IMR-90 (cell line): ENCODE data around the gene HNRNPM. TPM values are rescaled to one million over a fixed set of nuclear protein-coding genes. Genes with fewer than 3 reads are reported as not detected.

Source experiments
- ATAC-seq: fragments of 200-7000 bp; cut with Tn5 transposase; 2 replicates; pipeline ENCODE4 v1.9.1; 2020; ENCODE audit warnings: low read depth, mild to moderate bottlenecking, moderate library complexity
- BruUV-seq: library from RNA; stranded (reverse); fragments of 400-500 nt; replicated peaks from 2 replicates; lab custom pipeline; 2021; lab: Mats Ljungman, UMichigan
- CTCF ChIA-PET: fragments of 300-600 bp; formaldehyde crosslinking; extraction: SDS; loops from one replicate; lab custom pipeline; 2021; ENCODE audit warnings: antibody characterized with exemption; lab: Yijun Ruan, JAX
- POLR2A ChIA-PET: fragments of 300-600 bp; sonication (Branson Sonifier 250); formaldehyde crosslinking; loops from one replicate; lab custom pipeline; 2022; ENCODE audit warnings: antibody characterized with exemption; ENCODE audit not compliant: unreplicated experiment; lab: Charles Lee
- DNase-seq: peaks from one replicate; pipeline ENCODE4 v3.0.0; 2013
- H2AFZ ChIP-seq: replicated peaks from 2 replicates; pipeline ENCODE3; 2013; ENCODE audit warnings: low read length, mild to moderate bottlenecking; ENCODE audit not compliant: poor library complexity
- H2AK5ac ChIP-seq: 2 replicates; pipeline ENCODE4 v1.6.1; 2013; ENCODE audit warnings: low read depth, low read length, inconsistent platforms
- H2AK9ac ChIP-seq: replicated peaks from 2 replicates; pipeline ENCODE3; 2013; ENCODE audit warnings: mild to moderate bottlenecking, low read depth, low read length, moderate library complexity; ENCODE audit not compliant: poor library complexity
- H2BK120ac ChIP-seq: 2 replicates; pipeline ENCODE4 v1.6.1; 2013; ENCODE audit warnings: low read depth, low read length, inconsistent platforms
- H2BK15ac ChIP-seq: 3 replicates; pipeline ENCODE4 v1.6.1; 2013; ENCODE audit warnings: low read depth, low read length, inconsistent platforms
- H2BK20ac ChIP-seq: 2 replicates; pipeline ENCODE4 v1.6.1; 2013; ENCODE audit warnings: low read depth, mild to moderate bottlenecking, inconsistent platforms, low read length, moderate library complexity
- H2BK5ac ChIP-seq: 2 replicates; pipeline ENCODE4 v1.6.1; 2013; ENCODE audit warnings: mild to moderate bottlenecking, low read depth, low read length, inconsistent platforms; ENCODE audit not compliant: poor library complexity, severe bottlenecking
- H3K14ac ChIP-seq: replicated peaks from 2 replicates; pipeline ENCODE4 v1.6.1; 2013; ENCODE audit warnings: low read depth, low read length, inconsistent platforms
- H3K18ac ChIP-seq: 2 replicates; pipeline ENCODE4 v1.6.1; 2013; ENCODE audit warnings: low read depth, low read length, control low read depth
- H3K23ac ChIP-seq: 2 replicates; pipeline ENCODE4 v1.6.1; 2013; ENCODE audit warnings: low read depth, low read length, inconsistent platforms
- H3K27ac ChIP-seq: 2 replicates; pipeline ENCODE4 v1.5.1; 2013; ENCODE audit warnings: mild to moderate bottlenecking, control low read depth, low read length; ENCODE audit not compliant: insufficient read depth
- H3K27me3 ChIP-seq: 2 replicates; pipeline ENCODE4 v1.6.1; 2013; ENCODE audit warnings: low read length; ENCODE audit not compliant: control insufficient read depth, insufficient read depth
- H3K36me3 ChIP-seq: 2 replicates; pipeline ENCODE4 v1.6.1; 2013; ENCODE audit warnings: low read length, mixed read lengths; ENCODE audit not compliant: control insufficient read depth, insufficient read depth
- H3K4ac ChIP-seq: 2 replicates; pipeline ENCODE4 v1.6.1; 2013; ENCODE audit warnings: low read depth, low read length, inconsistent platforms
- H3K4me1 ChIP-seq: 2 replicates; pipeline ENCODE4 v1.6.1; 2013; ENCODE audit warnings: low read length, mixed read lengths; ENCODE audit not compliant: control insufficient read depth, insufficient read depth
- H3K4me2 ChIP-seq: 2 replicates; pipeline ENCODE4 v1.6.1; 2013; ENCODE audit warnings: low read depth, mild to moderate bottlenecking, control low read depth, low read length, moderate library complexity
- H3K4me3 ChIP-seq: 2 replicates; pipeline ENCODE4 v1.5.1; 2013; ENCODE audit warnings: low read depth, mild to moderate bottlenecking, control low read depth, low read length, moderate library complexity; ENCODE audit not compliant: insufficient read depth
- H3K56ac ChIP-seq: 2 replicates; pipeline ENCODE4 v1.6.1; 2013; ENCODE audit warnings: low read length, inconsistent platforms; ENCODE audit not compliant: insufficient read depth; ENCODE audit errors: extremely low read depth
- H3K79me1 ChIP-seq, 2 experiments: 2 replicates each; pipeline ENCODE4 v1.6.1; 2013; ENCODE audit warnings: low read length in 2 of 2, inconsistent platforms in 1 of 2, low read depth in 1 of 2
- H3K9ac ChIP-seq: 2 replicates; pipeline ENCODE4 v1.6.1; 2013; ENCODE audit warnings: low read depth, low read length, control low read depth
- H3K9me1 ChIP-seq: 2 replicates; pipeline ENCODE4 v1.6.1; 2013; ENCODE audit warnings: low read length, inconsistent platforms; ENCODE audit not compliant: insufficient read depth
- H3K9me3 ChIP-seq: 2 replicates; pipeline ENCODE4 v1.6.1; 2013; ENCODE audit warnings: low read length; ENCODE audit not compliant: control insufficient read depth, insufficient read depth
- H4K20me1 ChIP-seq: 2 replicates; pipeline ENCODE4 v1.6.1; 2013; ENCODE audit warnings: low read length, inconsistent platforms; ENCODE audit not compliant: insufficient read depth
- H4K5ac ChIP-seq: 2 replicates; pipeline ENCODE4 v1.6.1; 2013; ENCODE audit warnings: mild to moderate bottlenecking, low read depth, low read length, control low read depth
- H4K8ac ChIP-seq, 2 experiments: 2 replicates each; pipeline ENCODE4 v1.6.1; 2013; ENCODE audit warnings: low read depth in 2 of 2, low read length in 2 of 2, control low read depth in 1 of 2, inconsistent platforms in 1 of 2
- H4K91ac ChIP-seq: 2 replicates; pipeline ENCODE4 v1.6.1; 2013; ENCODE audit warnings: low read depth, low read length, inconsistent platforms; ENCODE audit not compliant: insufficient read depth
- BHLHE40 ChIP-seq: fragments of 150-350 bp; IDR thresholded peaks from 2 replicates; pipeline ENCODE4 v1.6.1; 2016; ENCODE audit warnings: mild to moderate bottlenecking, low read depth, low read length
- CEBPB ChIP-seq: IDR thresholded peaks from 2 replicates; pipeline ENCODE4 v1.6.1; 2012; ENCODE audit warnings: low read depth, low read length, improper control_type of control experiment
- CHD1 ChIP-seq: IDR thresholded peaks from 2 replicates; pipeline ENCODE4 v1.6.1; 2012; ENCODE audit warnings: low read depth, low read length, improper control_type of control experiment
- CTCF ChIP-seq: conservative IDR thresholded peaks from 2 replicates; pipeline ENCODE4 v1.5.1; 2012; ENCODE audit warnings: mild to moderate bottlenecking, low read depth, low read length, improper control_type of control experiment
- ELK1 ChIP-seq: fragments of 150-350 bp; IDR thresholded peaks from 2 replicates; pipeline ENCODE4 v1.6.1; 2016; ENCODE audit warnings: low read depth, mild to moderate bottlenecking, low read length, moderate library complexity, borderline replicate concordance
- FOS ChIP-seq: fragments of 150-350 bp; IDR thresholded peaks from 2 replicates; pipeline ENCODE4 v1.6.1; 2016; ENCODE audit warnings: low read depth, low read length
- MAFK ChIP-seq: IDR thresholded peaks from 2 replicates; pipeline ENCODE4 v1.6.1; 2012; ENCODE audit warnings: low read depth, low read length, improper control_type of control experiment
- MAZ ChIP-seq: IDR thresholded peaks from 2 replicates; pipeline ENCODE4 v1.6.1; 2012; ENCODE audit warnings: low read depth, mild to moderate bottlenecking, low read length, improper control_type of control experiment, moderate library complexity, borderline replicate concordance
- MXI1 ChIP-seq: IDR thresholded peaks from 2 replicates; pipeline ENCODE4 v1.6.1; 2012; ENCODE audit warnings: low read depth, mild to moderate bottlenecking, low read length, moderate library complexity, borderline replicate concordance
- NFE2L2 ChIP-seq: fragments of 150-350 bp; IDR thresholded peaks from 2 replicates; pipeline ENCODE4 v1.6.1; 2016; ENCODE audit warnings: low read depth, mild to moderate bottlenecking, low read length
- POLR2A ChIP-seq: IDR thresholded peaks from 2 replicates; pipeline ENCODE4 v1.6.1; 2012; ENCODE audit warnings: mild to moderate bottlenecking, low read depth, low read length
- RAD21 ChIP-seq: IDR thresholded peaks from 2 replicates; pipeline ENCODE4 v1.6.1; 2012; ENCODE audit warnings: low read length, improper control_type of control experiment
- RCOR1 ChIP-seq: IDR thresholded peaks from 2 replicates; pipeline ENCODE4 v1.6.1; 2012; ENCODE audit warnings: mild to moderate bottlenecking, low read length, improper control_type of control experiment; ENCODE audit not compliant: insufficient replicate concordance
- RFX5 ChIP-seq: IDR thresholded peaks from 2 replicates; pipeline ENCODE4 v1.8.0; 2012; ENCODE audit warnings: low read depth, mild to moderate bottlenecking, low read length, moderate library complexity
- SMC3 ChIP-seq: fragments of 150-350 bp; IDR thresholded peaks from 2 replicates; pipeline ENCODE4 v1.6.1; 2016; ENCODE audit warnings: low read depth, mild to moderate bottlenecking, antibody characterized with exemption, low read length, moderate library complexity
- USF2 ChIP-seq: fragments of 150-350 bp; IDR thresholded peaks from 2 replicates; pipeline ENCODE4 v1.6.1; 2017; ENCODE audit warnings: mild to moderate bottlenecking, antibody characterized with exemption, low read length, low read depth
- WGBS, 2 experiments: methylation state at CpG; one replicate each; pipeline versions ENCODE4 v1.1.5 to v1.1.7; 2013; ENCODE audit warnings: missing lambda C conversion rate in 2 of 2; ENCODE audit not compliant: insufficient read length in 1 of 2; ENCODE audit errors: extremely low coverage in 2 of 2; 5-methylcytosine and 5-hydroxymethylcytosine counted together
- dilution Hi-C: fragments of 300-500 bp; cut with HindIII; formaldehyde crosslinking; loops from one replicate; pipeline ENCODE4 v1.14.3; 2018; ENCODE audit warnings: low sequenced_read_pairs; ENCODE audit not compliant: unreplicated experiment
- in situ Hi-C: fragments of 300-500 bp; cut with MboI; formaldehyde crosslinking; loops from 3 replicates; pipeline ENCODE4 v1.14.3; 2019; ENCODE audit warnings: low sequenced_read_pairs, inconsistent platforms, mixed read lengths
- intact Hi-C: fragments of 100-400 bp; cut with micrococcal nuclease; formaldehyde crosslinking; loops from 2 replicates; pipeline ENCODE4 v1.10.0; 2022
- polyA plus RNA-seq, 3 experiments: library from polyadenylated mRNA; depleted of rRNA; stranded (reverse); fragments of >200 nt; gene quantifications; 2 replicates each; pipeline ENCODE4 v1.2.3, GENCODE V29; 2012; ENCODE audit warnings: low replicate concordance in 1 of 3
- total RNA-seq: library from RNA; depleted of rRNA; stranded (reverse); fragments of >200 nt; gene quantifications from 2 replicates; pipeline ENCODE4 v1.2.3, GENCODE V29; 2012

HNRNPM gene
- total and polyA plus RNA-seq, 2 of the 4 experiments (the other 2 are of a cell fraction) = 75.6 to 197 TPM

- H4K5ac ChIP-seq = no peak overlapping the region
- H3K79me1 ChIP-seq = peaks cover 12% of the 10 kb centered on the region in 2 experiments
- H2BK5ac ChIP-seq = no peak overlapping the region
- H3K14ac ChIP-seq = no peak overlapping the region
- H2AFZ ChIP-seq = no peak overlapping the region
- POLR2A ChIA-PET = no interaction called here
- no peak overlapping the region for H3K4me3 ChIP-seq
- H2BK120ac ChIP-seq = no peak overlapping the region
- H2AK9ac ChIP-seq = no peak overlapping the region
- no peak overlapping the region for H3K27ac ChIP-seq
- no peak overlapping the region for H3K23ac ChIP-seq
- dilution Hi-C loops = no loop called here
- no peak overlapping the region for H3K4me2 ChIP-seq
- H2BK20ac ChIP-seq = no peak overlapping the region
- no peak overlapping the region for H3K18ac ChIP-seq
- no peak overlapping the region for H2AK5ac ChIP-seq
- peaks cover 37% of the 10 kb centered on the region for H3K36me3 ChIP-seq
- no peak overlapping the region for H3K4ac ChIP-seq
- TSS peak; percentile 84 for BruUV-seq
- H3K9ac ChIP-seq = no peak overlapping the region
- no peaks in the 10 kb centered on the region for H3K27me3 ChIP-seq
- intact Hi-C loops = no loop called here
- ATAC-seq = no peak
- H3K9me1 ChIP-seq = no peaks in the 10 kb centered on the region; the same call in 1 of the 2 replicates
- H3K4me1 ChIP-seq = no peaks in the 10 kb centered on the region
- no peak overlapping the region for H4K91ac ChIP-seq
- 68% methylated on average over 15 of the region's 24 CpGs; no CpG with 5 or more reads in 1 of the 2 experiments for WGBS, 2 experiments
- CTCF ChIA-PET = no interaction called here
- in situ Hi-C loops = no loop called here
- H3K9me3 ChIP-seq = no peaks in the 10 kb centered on the region
- no peak overlapping the region for H3K56ac ChIP-seq
- TF ChIP-seq MAFK (no peak), MAZ (no peak), RCOR1 (no peak), USF2 (no peak), SMC3 (no peak), RAD21 (no peak), ELK1 (no peak), CTCF (no peak), FOS (no peak), BHLHE40 (no peak), RFX5 (no peak), CHD1 (no peak), MXI1 (no peak), NFE2L2 (no peak), POLR2A (no peak), CEBPB (no peak)
- H4K8ac ChIP-seq = no peak overlapping the region
- DNase-seq = no peak
- peaks cover 13% of the 10 kb centered on the region for H4K20me1 ChIP-seq
- no peak overlapping the region for H2BK15ac ChIP-seq
These were observed 41.0 kb upstream of the HNRNPM start for GRCh38 chr19:8403820-8404109.
